Stomach (tissue), 4 donors: ENCODE measurements around the gene TMEM154.

Experiments used
- CTCF ChIP-seq, 7 experiments: fragments of 450-650 bp in 4 of 7; fragments of 200-600 bp in 3 of 7; sonication (generic) in 3 of 7; IDR thresholded peaks; one replicate each; pipeline ENCODE4 v1.5.1; 2016 to 2019; ENCODE audit warnings: antibody characterized with exemption in 7 of 7, control low read depth in 2 of 7, mild to moderate bottlenecking in 1 of 7
- EP300 ChIP-seq: sonication (generic); formaldehyde crosslinking; IDR thresholded peaks from one replicate; pipeline ENCODE4 v1.6.1; 2017; ENCODE audit warnings: antibody characterized with exemption
- POLR2A ChIP-seq, 4 donors: fragments of 450-650 bp; IDR thresholded peaks; one replicate each; pipeline ENCODE4 v1.6.1; 2016; ENCODE audit warnings: antibody characterized with exemption in 4 of 4, control low read depth in 2 of 4, mild to moderate bottlenecking in 1 of 4, moderate library complexity in 1 of 4
- POLR2AphosphoS5 ChIP-seq, 3 donors: sonication (generic); formaldehyde crosslinking; IDR thresholded peaks; one replicate each; pipeline ENCODE4 v1.6.1; 2016; ENCODE audit warnings: antibody characterized with exemption in 3 of 3

DNA sequence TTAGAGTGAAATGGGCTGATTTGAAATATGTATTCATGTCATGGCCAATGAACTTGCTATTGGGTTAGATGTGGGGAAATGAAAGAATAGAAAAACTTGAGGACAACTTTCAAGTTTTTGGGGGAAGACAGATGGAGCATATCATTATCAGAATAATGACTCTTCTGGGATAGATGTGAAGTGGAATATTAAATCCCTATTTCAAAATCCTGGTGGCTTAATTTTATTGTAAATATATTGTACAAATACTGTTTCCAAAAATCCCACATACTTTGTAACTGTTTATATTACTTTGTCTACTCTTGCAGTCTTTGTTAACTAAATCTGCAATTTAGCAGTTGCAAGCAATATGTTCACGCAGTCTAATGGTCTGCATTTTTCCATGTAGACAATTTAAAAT, 108.0 kb downstream of the TMEM154 start:
- no peak for TF ChIP-seq POLR2AphosphoS5 (IDR thresholded peaks at IDR 0.05)
- no peak for TF ChIP-seq CTCF (IDR thresholded peaks at IDR 0.05)
- no peak for TF ChIP-seq POLR2A (IDR thresholded peaks at IDR 0.05)
- TF ChIP-seq EP300: no peak
